Measurements from ENCODE around the gene YIF1B. TPM values are rescaled to one million over a fixed set of nuclear protein-coding genes. Genes with fewer than 3 reads are reported as not detected.
A peak's percentile ranks its signal among the peaks of the same experiment; 100 is the strongest.

Gene YIF1B
- total RNA-seq, 1 donor from 2014 or later: 93.3 TPM

DNA sequence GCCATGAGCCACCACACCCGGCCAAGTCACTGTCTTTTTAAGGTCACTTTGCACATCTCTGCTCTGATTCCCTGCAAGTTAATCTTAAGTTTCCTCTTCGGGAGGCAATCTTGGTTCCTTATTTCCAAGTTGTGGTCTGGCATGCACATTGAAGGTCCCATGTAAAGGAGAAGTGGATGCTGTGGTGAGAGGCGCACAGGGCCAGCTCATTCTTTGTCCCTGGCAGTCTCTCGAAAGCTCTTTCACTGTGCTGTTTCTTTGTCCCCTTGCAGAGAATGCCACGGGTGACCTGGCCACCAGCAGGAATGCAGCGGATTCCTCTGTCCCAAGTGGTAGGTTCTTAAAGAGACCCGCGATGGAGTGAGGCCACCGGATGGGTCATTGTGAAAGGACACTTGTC is 28.1 kb downstream of the YIF1B start:
- DNase-seq (ENCODE audit: low spot score): no peak
- TF ChIP-seq, protein P1, sequence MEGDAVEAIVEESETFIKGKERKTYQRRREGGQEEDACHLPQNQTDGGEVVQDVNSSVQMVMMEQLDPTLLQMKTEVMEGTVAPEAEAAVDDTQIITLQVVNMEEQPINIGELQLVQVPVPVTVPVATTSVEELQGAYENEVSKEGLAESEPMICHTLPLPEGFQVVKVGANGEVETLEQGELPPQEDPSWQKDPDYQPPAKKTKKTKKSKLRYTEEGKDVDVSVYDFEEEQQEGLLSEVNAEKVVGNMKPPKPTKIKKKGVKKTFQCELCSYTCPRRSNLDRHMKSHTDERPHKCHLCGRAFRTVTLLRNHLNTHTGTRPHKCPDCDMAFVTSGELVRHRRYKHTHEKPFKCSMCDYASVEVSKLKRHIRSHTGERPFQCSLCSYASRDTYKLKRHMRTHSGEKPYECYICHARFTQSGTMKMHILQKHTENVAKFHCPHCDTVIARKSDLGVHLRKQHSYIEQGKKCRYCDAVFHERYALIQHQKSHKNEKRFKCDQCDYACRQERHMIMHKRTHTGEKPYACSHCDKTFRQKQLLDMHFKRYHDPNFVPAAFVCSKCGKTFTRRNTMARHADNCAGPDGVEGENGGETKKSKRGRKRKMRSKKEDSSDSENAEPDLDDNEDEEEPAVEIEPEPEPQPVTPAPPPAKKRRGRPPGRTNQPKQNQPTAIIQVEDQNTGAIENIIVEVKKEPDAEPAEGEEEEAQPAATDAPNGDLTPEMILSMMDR (IDR thresholded peaks at IDR 0.05): no peak
- H3K27ac Mint-ChIP-seq (ENCODE audit: unreplicated experiment): peak overlapping the region; percentile 49
- H3K27me3 Mint-ChIP-seq (ENCODE audit: low read depth): no peaks in the 10 kb centered on the region
- peaks cover 45% of the 10 kb centered on the region for H3K4me1 Mint-ChIP-seq (ENCODE audit: low read depth)
- no peaks in the 10 kb centered on the region for H3K36me3 Mint-ChIP-seq (ENCODE audit: low read depth)
- no peaks in the 10 kb centered on the region for H3K9me3 Mint-ChIP-seq (ENCODE audit: low read depth)
- no peak overlapping the region for H3K4me3 Mint-ChIP-seq (ENCODE audit: unreplicated experiment)

DNA sequence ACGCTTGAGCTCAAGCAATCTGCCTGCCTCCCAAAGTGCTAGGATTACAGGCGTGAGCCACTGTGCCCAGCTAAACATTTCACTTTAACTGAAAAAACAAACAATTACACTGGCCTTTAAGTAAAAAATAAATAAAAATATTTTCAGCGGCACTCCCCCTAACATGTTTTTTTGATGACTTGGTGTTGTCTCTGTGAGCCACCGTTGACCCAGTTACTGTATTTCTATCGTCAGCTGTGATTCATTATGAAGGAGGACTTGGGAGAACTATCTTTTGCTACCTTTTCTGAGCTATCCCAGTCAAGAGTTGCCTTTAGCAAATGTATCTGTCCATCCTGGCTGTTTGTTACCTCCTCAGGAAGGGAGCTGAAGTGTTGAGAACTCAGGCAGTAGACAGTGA is 30.2 kb downstream of the YIF1B start:
- no peaks in the 10 kb centered on the region for H3K9me3 Mint-ChIP-seq (ENCODE audit: low read depth)
- peaks cover 36% of the 10 kb centered on the region for H3K4me1 Mint-ChIP-seq (ENCODE audit: low read depth)
- H3K4me3 Mint-ChIP-seq (ENCODE audit: unreplicated experiment): no peak overlapping the region
- DNase-seq (ENCODE audit: low spot score): no peak
- no peaks in the 10 kb centered on the region for H3K27me3 Mint-ChIP-seq (ENCODE audit: low read depth)
- H3K27ac Mint-ChIP-seq (ENCODE audit: unreplicated experiment): peak overlapping the region; percentile 5
- H3K36me3 Mint-ChIP-seq (ENCODE audit: low read depth): no peaks in the 10 kb centered on the region
- TF ChIP-seq, protein P1 (IDR thresholded peaks at IDR 0.05): no peak

DNA sequence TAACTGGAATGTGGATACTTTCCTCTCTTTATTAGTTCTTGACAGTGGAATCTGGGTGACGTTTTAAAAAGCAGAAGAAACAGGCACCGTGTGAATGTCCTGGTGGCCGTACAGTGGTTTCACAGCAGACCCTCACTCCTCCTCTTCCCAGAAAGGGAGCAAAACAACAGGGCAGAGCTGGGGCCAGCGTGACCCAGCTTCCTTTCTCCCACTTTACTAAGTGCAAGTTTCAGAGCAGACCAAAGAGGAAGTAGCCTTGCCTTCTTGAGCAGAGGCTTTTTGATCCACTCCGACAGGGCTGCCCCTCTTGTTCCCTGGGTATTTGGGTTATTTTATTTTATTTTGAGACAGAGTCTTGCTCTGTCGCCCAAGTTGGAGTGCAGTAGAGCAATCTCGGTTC is 31.3 kb downstream of the YIF1B start:
- no peak for DNase-seq (ENCODE audit: low spot score)
- H3K27me3 Mint-ChIP-seq (ENCODE audit: low read depth): no peaks in the 10 kb centered on the region
- no peak overlapping the region for H3K4me3 Mint-ChIP-seq (ENCODE audit: unreplicated experiment)
- peaks cover 26% of the 10 kb centered on the region for H3K4me1 Mint-ChIP-seq (ENCODE audit: low read depth)
- TF ChIP-seq, protein P1 (IDR thresholded peaks at IDR 0.05): no peak
- H3K9me3 Mint-ChIP-seq (ENCODE audit: low read depth): no peaks in the 10 kb centered on the region
- no peaks in the 10 kb centered on the region for H3K36me3 Mint-ChIP-seq (ENCODE audit: low read depth)
- no peak overlapping the region for H3K27ac Mint-ChIP-seq (ENCODE audit: unreplicated experiment)

DNA sequence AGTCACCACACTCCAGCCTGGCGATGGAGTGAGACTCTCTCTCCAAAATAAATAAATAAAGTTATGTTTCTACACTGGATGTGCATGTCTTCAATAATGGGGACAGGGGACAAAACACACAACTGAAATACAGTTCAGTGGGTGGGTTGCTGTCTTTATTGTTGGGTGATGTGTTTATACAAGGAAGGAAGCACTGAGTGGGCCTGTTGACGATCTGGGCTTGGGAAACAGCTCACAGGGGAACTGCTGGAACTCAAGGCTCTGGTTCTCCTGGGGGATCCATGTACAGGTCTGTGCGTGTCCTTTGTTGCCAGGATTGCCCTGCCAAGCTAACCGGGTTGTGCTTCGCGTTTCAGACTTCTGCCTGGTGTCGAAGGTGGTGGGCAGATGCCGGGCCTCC is 32.5 kb downstream of the YIF1B start:
- Mint-ChIP-seq H3K4me1 (ENCODE audit: low read depth) (peaks cover 32% of the 10 kb centered on the region), H3K4me3 (ENCODE audit: unreplicated experiment) (no peak overlapping the region), H3K9me3 (ENCODE audit: low read depth) (no peaks in the 10 kb centered on the region), H3K27me3 (ENCODE audit: low read depth) (no peaks in the 10 kb centered on the region), H3K36me3 (ENCODE audit: low read depth) (no peaks in the 10 kb centered on the region), H3K27ac (ENCODE audit: unreplicated experiment) (no peak overlapping the region)
- TF ChIP-seq, protein P1 (IDR thresholded peaks at IDR 0.05): no peak
- no peak for DNase-seq (ENCODE audit: low spot score)

DNA sequence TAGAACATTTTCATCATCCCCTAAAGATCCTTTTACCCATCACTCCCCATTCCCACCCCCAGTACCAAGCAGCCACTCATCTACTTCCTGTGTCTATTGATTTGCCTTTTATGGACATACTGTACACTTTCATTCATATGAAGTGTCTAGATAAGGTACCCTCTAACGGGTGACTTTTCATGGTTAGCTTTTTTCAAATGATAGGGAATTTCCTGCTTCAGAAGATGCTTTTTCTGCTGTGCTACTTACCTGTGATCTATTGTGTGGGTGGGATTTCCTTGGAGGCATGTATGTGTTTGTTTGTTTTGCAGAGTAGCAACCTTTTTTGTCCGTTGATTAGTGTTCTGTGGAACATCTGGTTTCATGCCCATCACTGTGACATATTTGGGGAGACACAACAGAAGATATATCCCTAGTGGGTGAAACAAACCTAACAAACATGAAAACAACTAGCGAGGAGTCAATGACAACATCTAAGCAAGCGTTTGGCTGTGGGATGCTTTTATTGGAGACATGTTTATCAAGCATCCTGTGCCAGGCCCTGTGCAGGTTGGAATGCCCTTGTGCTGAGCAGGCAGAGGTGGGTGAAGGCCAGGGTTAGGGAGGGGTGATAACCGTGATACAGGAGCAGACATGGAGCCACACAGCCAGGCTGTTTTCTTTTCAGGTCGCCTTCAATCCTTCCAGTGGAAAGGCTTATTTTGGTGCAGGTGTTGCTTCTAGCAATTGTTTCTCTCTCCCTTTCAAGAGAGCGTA is 33.8 kb downstream of the YIF1B start:
- Mint-ChIP-seq H3K27ac (ENCODE audit: unreplicated experiment) (no peak overlapping the region), H3K4me1 (ENCODE audit: low read depth) (peaks cover 35% of the 10 kb centered on the region), H3K4me3 (ENCODE audit: unreplicated experiment) (no peak overlapping the region), H3K27me3 (ENCODE audit: low read depth) (no peaks in the 10 kb centered on the region), H3K9me3 (ENCODE audit: low read depth) (no peaks in the 10 kb centered on the region), H3K36me3 (ENCODE audit: low read depth) (no peaks in the 10 kb centered on the region)
- DNase-seq (ENCODE audit: low spot score): no peak
- TF ChIP-seq, protein P1 (IDR thresholded peaks at IDR 0.05): no peak
